PC-3 (cell line): Measurements from ENCODE around the gene HACD3. TPM values are rescaled to one million over a fixed set of nuclear protein-coding genes. Genes with fewer than 3 reads are reported as not detected.

ENCODE experiments used
- ATAC-seq: fragments of 200-7000 bp; cut with Tn5 transposase; 2 replicates; pipeline ENCODE4 v1.9.1; 2020; ENCODE audit warnings: mild to moderate bottlenecking, moderate library complexity
- BruUV-seq: library from RNA; stranded (reverse); fragments of 400-500 nt; replicated peaks from 2 replicates; lab custom pipeline; 2021; lab: Mats Ljungman, UMichigan
- CTCF ChIA-PET: fragments of 300-600 bp; sonication (Branson Sonifier 250); formaldehyde crosslinking; loops from one replicate; lab custom pipeline; 2022; ENCODE audit warnings: antibody characterized with exemption; lab: Charles Lee
- POLR2A ChIA-PET: fragments of 300-600 bp; sonication (Branson Sonifier 250); formaldehyde crosslinking; loops from one replicate; lab custom pipeline; 2022; ENCODE audit warnings: antibody characterized with exemption; ENCODE audit not compliant: unreplicated experiment; lab: Charles Lee
- DNase-seq: peaks from one replicate; pipeline ENCODE4 v3.0.0-alpha.2; 2015
- H2AFZ ChIP-seq: fragments of 300-600 bp; sonication (generic); 2 replicates; pipeline ENCODE4 v1.6.0; 2016; ENCODE audit warnings: antibody characterized with exemption, low read length
- H3F3A ChIP-seq: fragments of 300-600 bp; sonication (generic); one replicate; pipeline ENCODE4 v1.6.0; 2017; ENCODE audit warnings: antibody characterized with exemption, low read length, control low read depth, mild to moderate bottlenecking; ENCODE audit not compliant: unreplicated experiment
- H3K27ac ChIP-seq: fragments of 300-600 bp; sonication (generic); 2 replicates; pipeline ENCODE4 v1.5.1; 2016; ENCODE audit warnings: mild to moderate bottlenecking, low read length
- H3K27me3 ChIP-seq: fragments of 300-600 bp; sonication (generic); 2 replicates; pipeline ENCODE4 v1.6.1; 2016; ENCODE audit warnings: low read length, mixed read lengths
- H3K36me3 ChIP-seq: fragments of 300-600 bp; sonication (generic); 2 replicates; pipeline ENCODE4 v1.6.1; 2016; ENCODE audit warnings: low read depth, mixed run types, low read length, mixed read lengths
- H3K4me1 ChIP-seq: fragments of 300-600 bp; sonication (generic); 2 replicates; pipeline ENCODE4 v1.5.1; 2016; ENCODE audit warnings: low read length; ENCODE audit not compliant: insufficient read depth
- H3K4me2 ChIP-seq: fragments of 300-600 bp; sonication (generic); 2 replicates; pipeline ENCODE4 v1.6.0; 2016; ENCODE audit warnings: low read length
- H3K4me3 ChIP-seq: fragments of 300-600 bp; sonication (generic); 2 replicates; pipeline ENCODE4 v1.5.1; 2016; ENCODE audit warnings: mild to moderate bottlenecking, low read length, mixed read lengths
- H3K79me2 ChIP-seq: fragments of 300-600 bp; sonication (generic); 2 replicates; pipeline ENCODE4 v1.6.1; 2017; ENCODE audit warnings: low read length, mixed read lengths
- H3K9ac ChIP-seq: fragments of 300-600 bp; sonication (generic); 2 replicates; pipeline ENCODE4 v1.6.0; 2016; ENCODE audit warnings: mild to moderate bottlenecking, low read length
- H3K9me2 ChIP-seq: fragments of 300-600 bp; sonication (generic); replicated peaks from 2 replicates; pipeline ENCODE4 v1.6.1; 2016; ENCODE audit warnings: mixed run types, low read length, mixed read lengths
- H3K9me3 ChIP-seq: fragments of 300-600 bp; sonication (generic); 2 replicates; pipeline ENCODE4 v1.6.1; 2016; ENCODE audit warnings: low read length, mixed read lengths
- H4K20me1 ChIP-seq: fragments of 300-600 bp; sonication (generic); 2 replicates; pipeline ENCODE4 v1.6.1; 2016; ENCODE audit warnings: low read length, mixed read lengths
- EZH2 ChIP-seq: fragments of 300-600 bp; sonication (generic); IDR thresholded peaks from one replicate; pipeline ENCODE4 v1.6.1; 2017; ENCODE audit warnings: antibody characterized with exemption, mild to moderate bottlenecking, low read length; ENCODE audit not compliant: unreplicated experiment
- EZH2phosphoT487 ChIP-seq: fragments of 300-600 bp; sonication (generic); IDR thresholded peaks from 2 replicates; pipeline ENCODE4 v1.6.1; 2018; ENCODE audit warnings: mild to moderate bottlenecking, antibody characterized with exemption, low read length, borderline replicate concordance
- intact Hi-C: fragments of 100-400 bp; cut with micrococcal nuclease; formaldehyde crosslinking; loops from 2 replicates; pipeline ENCODE4 v1.9.0; 2023
- total RNA-seq: library from RNA; depleted of rRNA; stranded (reverse); fragments of >200 nt; gene quantifications from 2 replicates; pipeline ENCODE4 v1.2.3, GENCODE V29; 2014
- TF ChIP-seq, protein P1 (sequence below): fragments of 300-600 bp; sonication (generic); conservative IDR thresholded peaks from 2 replicates; pipeline ENCODE4 v1.5.1; 2017; ENCODE audit warnings: antibody characterized with exemption, low read depth, mild to moderate bottlenecking, low read length

The HACD3 gene
- total RNA-seq, 1 experiment from 2014 or later = 64.9 TPM

GRCh38 chr15:65558997-65559760 lies 28.9 kb downstream of the HACD3 start:
- intact Hi-C loops = no loop called here
- Histone ChIP-seq H3K9me2 (no peaks in the 10 kb centered on the region), H3K27ac (no peak overlapping the region), H3K9ac (no peak overlapping the region), H3K4me3 (no peak overlapping the region), H3F3A (no peaks in the 10 kb centered on the region), H3K27me3 (no peaks in the 10 kb centered on the region), H3K4me2 (no peak overlapping the region), H3K9me3 (no peaks in the 10 kb centered on the region), H2AFZ (no peak overlapping the region), H3K4me1 (no peaks in the 10 kb centered on the region), H3K79me2 (no peaks in the 10 kb centered on the region), H4K20me1 (no peaks in the 10 kb centered on the region), H3K36me3 (peaks cover 15% of the 10 kb centered on the region)
- BruUV-seq = no TSS peak
- DNase-seq (no peak), ATAC-seq (no peak)
- TF ChIP-seq EZH2 (no peak), EZH2phosphoT487 (no peak)
- TF ChIP-seq, protein P1, sequence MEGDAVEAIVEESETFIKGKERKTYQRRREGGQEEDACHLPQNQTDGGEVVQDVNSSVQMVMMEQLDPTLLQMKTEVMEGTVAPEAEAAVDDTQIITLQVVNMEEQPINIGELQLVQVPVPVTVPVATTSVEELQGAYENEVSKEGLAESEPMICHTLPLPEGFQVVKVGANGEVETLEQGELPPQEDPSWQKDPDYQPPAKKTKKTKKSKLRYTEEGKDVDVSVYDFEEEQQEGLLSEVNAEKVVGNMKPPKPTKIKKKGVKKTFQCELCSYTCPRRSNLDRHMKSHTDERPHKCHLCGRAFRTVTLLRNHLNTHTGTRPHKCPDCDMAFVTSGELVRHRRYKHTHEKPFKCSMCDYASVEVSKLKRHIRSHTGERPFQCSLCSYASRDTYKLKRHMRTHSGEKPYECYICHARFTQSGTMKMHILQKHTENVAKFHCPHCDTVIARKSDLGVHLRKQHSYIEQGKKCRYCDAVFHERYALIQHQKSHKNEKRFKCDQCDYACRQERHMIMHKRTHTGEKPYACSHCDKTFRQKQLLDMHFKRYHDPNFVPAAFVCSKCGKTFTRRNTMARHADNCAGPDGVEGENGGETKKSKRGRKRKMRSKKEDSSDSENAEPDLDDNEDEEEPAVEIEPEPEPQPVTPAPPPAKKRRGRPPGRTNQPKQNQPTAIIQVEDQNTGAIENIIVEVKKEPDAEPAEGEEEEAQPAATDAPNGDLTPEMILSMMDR = no peak
- CTCF ChIA-PET = no interaction called here
- POLR2A ChIA-PET = no interaction called here

DNA sequence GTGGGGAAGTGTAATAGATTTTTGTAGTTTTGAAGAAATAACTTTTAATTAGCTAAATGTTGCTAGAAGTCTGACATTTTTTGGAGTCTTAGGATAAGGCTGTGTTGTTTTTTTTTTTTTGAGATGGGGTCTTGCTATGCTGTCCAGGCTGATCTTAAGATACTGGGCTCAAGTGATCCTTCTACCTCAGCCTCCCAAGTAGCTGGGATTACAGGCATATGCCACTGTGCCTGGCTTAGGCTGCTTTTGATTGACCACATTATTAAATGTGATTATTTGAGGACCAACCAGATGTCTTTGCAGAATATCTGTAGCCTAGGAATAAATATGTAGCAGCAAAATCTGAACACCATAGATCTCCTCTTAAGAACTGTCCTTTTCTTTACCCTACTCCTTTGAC lies 29.7 kb downstream of the HACD3 start:
- H3K9ac ChIP-seq = no peak overlapping the region
- CTCF ChIA-PET = no interaction called here
- ATAC-seq = no peak
- H3K36me3 ChIP-seq = peaks cover 15% of the 10 kb centered on the region
- DNase-seq = no peak
- H3K4me3 ChIP-seq = no peak overlapping the region
- no peaks in the 10 kb centered on the region for H3K27me3 ChIP-seq
- no peaks in the 10 kb centered on the region for H3K9me2 ChIP-seq
- no TSS peak for BruUV-seq
- H3K79me2 ChIP-seq = no peaks in the 10 kb centered on the region
- H3K4me1 ChIP-seq = no peaks in the 10 kb centered on the region
- intact Hi-C loops = no loop called here
- TF ChIP-seq EZH2phosphoT487 = no peak
- no peak for TF ChIP-seq EZH2
- TF ChIP-seq, protein P1 = no peak
- POLR2A ChIA-PET = no interaction called here
- H3K4me2 ChIP-seq = no peak overlapping the region
- H3K27ac ChIP-seq = no peak overlapping the region
- no peak overlapping the region for H2AFZ ChIP-seq
- H4K20me1 ChIP-seq = no peaks in the 10 kb centered on the region
- H3F3A ChIP-seq = no peaks in the 10 kb centered on the region
- H3K9me3 ChIP-seq = no peaks in the 10 kb centered on the region

DNA sequence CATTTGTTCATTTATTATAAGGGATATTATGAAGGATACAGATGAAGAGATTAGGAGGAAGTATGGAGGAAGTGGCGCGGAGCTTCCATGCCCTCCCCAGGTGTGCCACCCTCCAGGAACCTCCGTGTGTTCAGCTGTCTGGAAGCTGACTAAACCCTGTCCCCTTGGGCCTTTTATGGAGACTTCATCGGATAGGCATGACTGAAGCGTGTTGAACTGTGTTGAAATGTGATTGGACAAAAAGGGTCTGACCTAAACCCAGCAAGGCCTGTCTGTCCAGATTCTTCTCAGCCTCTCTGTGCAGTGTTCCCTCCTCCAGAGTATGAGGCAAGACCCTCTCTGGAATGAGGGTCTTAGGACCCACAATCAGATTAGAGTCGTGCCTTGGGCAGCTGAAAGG lies 31.7 kb downstream of the HACD3 start:
- intact Hi-C loops = no loop called here
- no peaks in the 10 kb centered on the region for H3K9me2 ChIP-seq
- ChIA-PET CTCF (no interaction called here), POLR2A (no interaction called here)
- H3K79me2 ChIP-seq = no peaks in the 10 kb centered on the region
- H3K4me3 ChIP-seq = no peak overlapping the region
- H3K4me1 ChIP-seq = no peaks in the 10 kb centered on the region
- TF ChIP-seq, protein P1 = no peak
- TF ChIP-seq EZH2phosphoT487 = no peak
- no peak for TF ChIP-seq EZH2
- no peak overlapping the region for H2AFZ ChIP-seq
- DNase-seq (no peak), ATAC-seq (no peak)
- no peak overlapping the region for H3K27ac ChIP-seq
- no peak overlapping the region for H3K9ac ChIP-seq
- H3F3A ChIP-seq = no peaks in the 10 kb centered on the region
- no peaks in the 10 kb centered on the region for H4K20me1 ChIP-seq
- H3K4me2 ChIP-seq = no peak overlapping the region
- H3K27me3 ChIP-seq = no peaks in the 10 kb centered on the region
- BruUV-seq = no TSS peak
- peaks cover 9% of the 10 kb centered on the region; the same call in 1 of the 2 replicates for H3K36me3 ChIP-seq
- no peaks in the 10 kb centered on the region for H3K9me3 ChIP-seq
